ENCODE results near the gene LRRN2. TPM values are rescaled to one million over a fixed set of nuclear protein-coding genes. Genes with fewer than 3 reads are reported as not detected.

LRRN2 gene
- total and polyA plus RNA-seq, 9 of the 15 experiments (the other 6 are each of a cell fraction or from before 2014, with no cell fraction given): 0.05 TPM; not detected in 8

DNA sequence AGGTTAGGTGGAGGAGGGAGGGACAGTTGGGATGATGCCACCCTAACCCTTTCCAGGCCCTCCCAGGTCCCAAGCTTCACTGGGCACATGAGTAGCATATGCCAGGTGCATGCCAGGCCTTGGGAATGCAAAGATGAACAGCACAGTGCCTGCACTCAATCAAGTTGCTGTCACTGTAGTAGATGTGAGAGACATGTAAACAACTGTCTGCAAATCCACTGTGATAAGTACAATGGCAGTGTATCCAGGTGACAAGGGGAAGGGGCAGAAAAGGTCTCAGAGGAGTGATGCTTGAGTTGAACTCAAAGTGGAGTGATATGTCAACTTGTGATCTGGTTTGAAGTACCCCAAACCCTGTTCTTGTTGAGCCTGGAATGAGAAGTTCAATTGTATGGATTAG lies 49.5 kb upstream of the LRRN2 start (continued):
- TF ChIP-seq, protein P1, sequence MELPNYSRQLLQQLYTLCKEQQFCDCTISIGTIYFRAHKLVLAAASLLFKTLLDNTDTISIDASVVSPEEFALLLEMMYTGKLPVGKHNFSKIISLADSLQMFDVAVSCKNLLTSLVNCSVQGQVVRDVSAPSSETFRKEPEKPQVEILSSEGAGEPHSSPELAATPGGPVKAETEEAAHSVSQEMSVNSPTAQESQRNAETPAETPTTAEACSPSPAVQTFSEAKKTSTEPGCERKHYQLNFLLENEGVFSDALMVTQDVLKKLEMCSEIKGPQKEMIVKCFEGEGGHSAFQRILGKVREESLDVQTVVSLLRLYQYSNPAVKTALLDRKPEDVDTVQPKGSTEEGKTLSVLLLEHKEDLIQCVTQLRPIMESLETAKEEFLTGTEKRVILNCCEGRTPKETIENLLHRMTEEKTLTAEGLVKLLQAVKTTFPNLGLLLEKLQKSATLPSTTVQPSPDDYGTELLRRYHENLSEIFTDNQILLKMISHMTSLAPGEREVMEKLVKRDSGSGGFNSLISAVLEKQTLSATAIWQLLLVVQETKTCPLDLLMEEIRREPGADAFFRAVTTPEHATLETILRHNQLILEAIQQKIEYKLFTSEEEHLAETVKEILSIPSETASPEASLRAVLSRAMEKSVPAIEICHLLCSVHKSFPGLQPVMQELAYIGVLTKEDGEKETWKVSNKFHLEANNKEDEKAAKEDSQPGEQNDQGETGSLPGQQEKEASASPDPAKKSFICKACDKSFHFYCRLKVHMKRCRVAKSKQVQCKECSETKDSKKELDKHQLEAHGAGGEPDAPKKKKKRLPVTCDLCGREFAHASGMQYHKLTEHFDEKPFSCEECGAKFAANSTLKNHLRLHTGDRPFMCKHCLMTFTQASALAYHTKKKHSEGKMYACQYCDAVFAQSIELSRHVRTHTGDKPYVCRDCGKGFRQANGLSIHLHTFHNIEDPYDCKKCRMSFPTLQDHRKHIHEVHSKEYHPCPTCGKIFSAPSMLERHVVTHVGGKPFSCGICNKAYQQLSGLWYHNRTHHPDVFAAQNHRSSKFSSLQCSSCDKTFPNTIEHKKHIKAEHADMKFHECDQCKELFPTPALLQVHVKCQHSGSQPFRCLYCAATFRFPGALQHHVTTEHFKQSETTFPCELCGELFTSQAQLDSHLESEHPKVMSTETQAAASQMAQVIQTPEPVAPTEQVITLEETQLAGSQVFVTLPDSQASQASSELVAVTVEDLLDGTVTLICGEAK (IDR thresholded peaks at IDR 0.05): no peak
- TF ChIP-seq, protein P1 (CRISPR knock-in tag; IDR thresholded peaks at IDR 0.05): no peak
- TF ChIP-seq, protein P2, sequence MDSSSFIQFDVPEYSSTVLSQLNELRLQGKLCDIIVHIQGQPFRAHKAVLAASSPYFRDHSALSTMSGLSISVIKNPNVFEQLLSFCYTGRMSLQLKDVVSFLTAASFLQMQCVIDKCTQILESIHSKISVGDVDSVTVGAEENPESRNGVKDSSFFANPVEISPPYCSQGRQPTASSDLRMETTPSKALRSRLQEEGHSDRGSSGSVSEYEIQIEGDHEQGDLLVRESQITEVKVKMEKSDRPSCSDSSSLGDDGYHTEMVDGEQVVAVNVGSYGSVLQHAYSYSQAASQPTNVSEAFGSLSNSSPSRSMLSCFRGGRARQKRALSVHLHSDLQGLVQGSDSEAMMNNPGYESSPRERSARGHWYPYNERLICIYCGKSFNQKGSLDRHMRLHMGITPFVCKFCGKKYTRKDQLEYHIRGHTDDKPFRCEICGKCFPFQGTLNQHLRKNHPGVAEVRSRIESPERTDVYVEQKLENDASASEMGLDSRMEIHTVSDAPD (CRISPR knock-in tag; IDR thresholded peaks at IDR 0.05): no peak
- TF ChIP-seq MYNN (IDR thresholded peaks at IDR 0.05) (no peak), MYNN (CRISPR knock-in tag; IDR thresholded peaks at IDR 0.05) (no peak), DIDO1 (tag; IDR thresholded peaks at IDR 0.05; ENCODE audit: low read depth) (no peak), FOXP1 (CRISPR knock-in tag; IDR thresholded peaks at IDR 0.05) (no peak), MCM3 (IDR thresholded peaks at IDR 0.05) (no peak), RFX1 (IDR thresholded peaks at IDR 0.05) (no peak)
- TF ChIP-seq, protein P3, sequence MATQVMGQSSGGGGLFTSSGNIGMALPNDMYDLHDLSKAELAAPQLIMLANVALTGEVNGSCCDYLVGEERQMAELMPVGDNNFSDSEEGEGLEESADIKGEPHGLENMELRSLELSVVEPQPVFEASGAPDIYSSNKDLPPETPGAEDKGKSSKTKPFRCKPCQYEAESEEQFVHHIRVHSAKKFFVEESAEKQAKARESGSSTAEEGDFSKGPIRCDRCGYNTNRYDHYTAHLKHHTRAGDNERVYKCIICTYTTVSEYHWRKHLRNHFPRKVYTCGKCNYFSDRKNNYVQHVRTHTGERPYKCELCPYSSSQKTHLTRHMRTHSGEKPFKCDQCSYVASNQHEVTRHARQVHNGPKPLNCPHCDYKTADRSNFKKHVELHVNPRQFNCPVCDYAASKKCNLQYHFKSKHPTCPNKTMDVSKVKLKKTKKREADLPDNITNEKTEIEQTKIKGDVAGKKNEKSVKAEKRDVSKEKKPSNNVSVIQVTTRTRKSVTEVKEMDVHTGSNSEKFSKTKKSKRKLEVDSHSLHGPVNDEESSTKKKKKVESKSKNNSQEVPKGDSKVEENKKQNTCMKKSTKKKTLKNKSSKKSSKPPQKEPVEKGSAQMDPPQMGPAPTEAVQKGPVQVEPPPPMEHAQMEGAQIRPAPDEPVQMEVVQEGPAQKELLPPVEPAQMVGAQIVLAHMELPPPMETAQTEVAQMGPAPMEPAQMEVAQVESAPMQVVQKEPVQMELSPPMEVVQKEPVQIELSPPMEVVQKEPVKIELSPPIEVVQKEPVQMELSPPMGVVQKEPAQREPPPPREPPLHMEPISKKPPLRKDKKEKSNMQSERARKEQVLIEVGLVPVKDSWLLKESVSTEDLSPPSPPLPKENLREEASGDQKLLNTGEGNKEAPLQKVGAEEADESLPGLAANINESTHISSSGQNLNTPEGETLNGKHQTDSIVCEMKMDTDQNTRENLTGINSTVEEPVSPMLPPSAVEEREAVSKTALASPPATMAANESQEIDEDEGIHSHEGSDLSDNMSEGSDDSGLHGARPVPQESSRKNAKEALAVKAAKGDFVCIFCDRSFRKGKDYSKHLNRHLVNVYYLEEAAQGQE (IDR thresholded peaks at IDR 0.05; ENCODE audit: borderline replicate concordance): no peak
- TF ChIP-seq, protein P3 (CRISPR knock-in tag; IDR thresholded peaks at IDR 0.05; ENCODE audit: low read depth): no peak

Data from K562 (cell line).